CD4-positive, alpha-beta T cell (primary cell): Measurements from ENCODE around the gene TMF1. TPM values are rescaled to one million over a fixed set of nuclear protein-coding genes. Genes with fewer than 3 reads are reported as not detected.

Experiments
- ATAC-seq: fragments of 200-7000 bp; cut with Tn5 transposase; one replicate; pipeline ENCODE4 v1.10.0; 2022; ENCODE audit warnings: mild to moderate bottlenecking; ENCODE audit not compliant: poor library complexity
- CTCF ChIA-PET: fragments of 350-600 bp; sonication (Branson Sonifier 250); formaldehyde crosslinking; loops from one replicate; lab custom pipeline; 2021; ENCODE audit warnings: antibody characterized with exemption, inconsistent platforms; lab: Charles Lee
- POLR2A ChIA-PET: fragments of 350-600 bp; sonication (Branson Sonifier 250); formaldehyde crosslinking; loops from one replicate; lab custom pipeline; 2021; ENCODE audit warnings: antibody characterized with exemption, inconsistent platforms; lab: Charles Lee
- DNase-seq, 14 experiments: peaks; one replicate each; pipeline ENCODE4 v3.0.0-alpha.2; 2013 to 2020; ENCODE audit warnings: mixed read lengths in 2 of 14
- H3K27ac ChIP-seq, 2 donors: one replicate each; pipeline versions ENCODE4 v1.5.1 to v1.7.0; 2013; ENCODE audit warnings: low read length in 2 of 2, low read depth in 1 of 2, mild to moderate bottlenecking in 1 of 2
- H3K27me3 ChIP-seq, 2 experiments: 1 replicate in 1 of 2; 2 replicates in 1 of 2; pipeline versions ENCODE4 v1.6.1 to v1.7.0; 2013; ENCODE audit warnings: low read length in 2 of 2, control low read depth in 1 of 2, mild to moderate bottlenecking in 1 of 2, moderate library complexity in 1 of 2; ENCODE audit not compliant: insufficient read depth in 2 of 2, control insufficient read depth in 1 of 2
- H3K36me3 ChIP-seq: one replicate; pipeline ENCODE4 v1.6.1; 2013; ENCODE audit warnings: low read length, control low read depth; ENCODE audit not compliant: insufficient read depth
- H3K4me1 ChIP-seq: one replicate; pipeline ENCODE4 v1.6.1; 2013; ENCODE audit warnings: low read length, control low read depth; ENCODE audit not compliant: insufficient read depth
- H3K4me3 ChIP-seq: one replicate; pipeline ENCODE4 v1.5.1; 2013; ENCODE audit warnings: mild to moderate bottlenecking, low read length, moderate library complexity
- H3K9me3 ChIP-seq, 2 experiments: 1 replicate in 1 of 2; 2 replicates in 1 of 2; pipeline versions ENCODE4 v1.6.1 to v1.7.0; 2013; ENCODE audit warnings: low read length in 2 of 2, mild to moderate bottlenecking in 2 of 2, control low read depth in 1 of 2, moderate library complexity in 1 of 2; ENCODE audit not compliant: control insufficient read depth in 1 of 2, insufficient read depth in 1 of 2
- H3K27ac Mint-ChIP-seq: one replicate; pipeline ENCODE4 v1.8.0; 2020; ENCODE audit warnings: mixed read lengths
- H3K27me3 Mint-ChIP-seq: one replicate; pipeline ENCODE4 v1.8.0; 2021; ENCODE audit warnings: mixed read lengths
- H3K36me3 Mint-ChIP-seq: one replicate; pipeline ENCODE4 v1.8.0; 2021; ENCODE audit warnings: low read depth, mixed read lengths
- H3K4me1 Mint-ChIP-seq: one replicate; pipeline ENCODE4 v1.8.0; 2021; ENCODE audit warnings: low read depth, mixed read lengths
- H3K4me3 Mint-ChIP-seq: one replicate; pipeline ENCODE4 v1.8.0; 2020; ENCODE audit warnings: mild to moderate bottlenecking, mixed read lengths
- H3K9me3 Mint-ChIP-seq: one replicate; pipeline ENCODE4 v1.8.0; 2020; ENCODE audit warnings: mixed read lengths
- CTCF ChIP-seq: fragments of 200-600 bp; IDR thresholded peaks from one replicate; pipeline ENCODE4 v1.8.0; 2022; ENCODE audit warnings: antibody characterized with exemption, mild to moderate bottlenecking
- intact Hi-C, 2 experiments: fragments of 100-400 bp; cut with DNase I in 1 of 2; cut with micrococcal nuclease in 1 of 2; formaldehyde crosslinking; loops; one replicate each; pipeline versions ENCODE4 v1.15.1 to v1.9.0; 2023 to 2025; cut with DNase I, micrococcal nuclease
- total RNA-seq, 174 experiments: library from RNA in 2 of 174; stranded (reverse) in 2 of 174; gene quantifications; one replicate each; pipeline ENCODE4 v1.2.3 and lab custom pipeline; 2021 to 2026

Gene TMF1
- total RNA-seq, 2 experiments from 2014 or later: 89.0 to 101 TPM

GRCh38 chr3:69011096-69011730, 40.9 kb downstream of the TMF1 start:
- ATAC-seq: no peak
- intact Hi-C loops: loop anchor here (5.0 to 10.0 kb wide), 3 partner anchors 36 to 294 kb away; partner anchors contain the start of gene TMF1 (in 1 of the 2)
- H3K4me3 Mint-ChIP-seq: peak overlapping the region; percentile 80

GRCh38 chr3:69009559-69010410, 42.3 kb downstream of the TMF1 start:
- Mint-ChIP-seq H3K4me1 (peaks cover 29% of the 10 kb centered on the region), H3K27me3 (no peaks in the 10 kb centered on the region), H3K4me3 (no peak overlapping the region), H3K9me3 (no peaks in the 10 kb centered on the region), H3K27ac (peak overlapping the region; percentile 16), H3K36me3 (peaks cover 35% of the 10 kb centered on the region)
- H3K27me3 ChIP-seq: no peaks in the 10 kb centered on the region
- intact Hi-C loops: loop anchor here (5.0 to 10.0 kb wide), 3 partner anchors 38 to 295 kb away; partner anchors contain the start of gene TMF1 (in 1 of the 2)
- ATAC-seq: no peak
- H3K4me3 ChIP-seq: no peak overlapping the region
- H3K4me1 ChIP-seq: peaks cover 16% of the 10 kb centered on the region
- ChIA-PET CTCF (no interaction called here), POLR2A (interaction anchor here (1.1 kb wide), 1 partner anchor 10 kb away, joined by 4 read pairs; no protein-coding TSS in a partner anchor)
- no peaks in the 10 kb centered on the region for H3K9me3 ChIP-seq
- no peak for TF ChIP-seq CTCF
- peaks cover 17% of the 10 kb centered on the region for H3K36me3 ChIP-seq
- H3K27ac ChIP-seq: no peak overlapping the region
- DNase-seq: no peak

More at GRCh38 chr3:69011096-69011730, 40.9 kb downstream of the TMF1 start:
- no peak for TF ChIP-seq CTCF
- H3K9me3 Mint-ChIP-seq: no peaks in the 10 kb centered on the region
- Histone ChIP-seq H3K27ac (no peak overlapping the region), H3K4me3 (no peak overlapping the region), H3K9me3 (no peaks in the 10 kb centered on the region), H3K36me3 (peaks cover 9% of the 10 kb centered on the region), H3K27me3 (no peaks in the 10 kb centered on the region), H3K4me1 (peaks cover 17% of the 10 kb centered on the region)
- H3K36me3 Mint-ChIP-seq: peaks cover 20% of the 10 kb centered on the region
- H3K27ac Mint-ChIP-seq: peak overlapping the region; percentile 16
- no peak for DNase-seq
- ChIA-PET POLR2A (interaction anchor here (0.8 to 1.1 kb wide), 2 partner anchors 9 to 41 kb away, joined by 3 to 4 read pairs; partner anchors contain the start of gene TMF1), CTCF (no interaction called here)
- H3K4me1 Mint-ChIP-seq: peaks cover 34% of the 10 kb centered on the region
- H3K27me3 Mint-ChIP-seq: no peaks in the 10 kb centered on the region

GRCh38 chr3:69008980-69009379, 43.2 kb downstream of the TMF1 start:
- no peak for ATAC-seq
- H3K4me1 Mint-ChIP-seq: peaks cover 22% of the 10 kb centered on the region

More at GRCh38 chr3:69008980-69009379, 43.2 kb downstream of the TMF1 start:
- H3K9me3 Mint-ChIP-seq: no peaks in the 10 kb centered on the region
- Histone ChIP-seq H3K27ac (no peak overlapping the region), H3K4me3 (no peak overlapping the region), H3K36me3 (peaks cover 19% of the 10 kb centered on the region), H3K9me3 (no peaks in the 10 kb centered on the region), H3K4me1 (peaks cover 14% of the 10 kb centered on the region), H3K27me3 (no peaks in the 10 kb centered on the region)
- no peak for DNase-seq
- H3K27ac Mint-ChIP-seq: no peak overlapping the region
- peaks cover 41% of the 10 kb centered on the region for H3K36me3 Mint-ChIP-seq
- H3K27me3 Mint-ChIP-seq: no peaks in the 10 kb centered on the region
- no peak for TF ChIP-seq CTCF
- ChIA-PET POLR2A (no interaction called here), CTCF (no interaction called here)
- intact Hi-C loops: no loop called here
- no peak overlapping the region for H3K4me3 Mint-ChIP-seq
